Kidney epithelial cell (primary cell): Measurements from ENCODE around the gene TPK1. TPM values are rescaled to one million over a fixed set of nuclear protein-coding genes. Genes with fewer than 3 reads are reported as not detected.

Source experiments
- DNase-seq: peaks from one replicate; pipeline ENCODE4 v3.0.0-alpha.2; 2010; ENCODE audit warnings: low read depth
- H3K27me3 ChIP-seq: 2 replicates; pipeline ENCODE4 v1.6.0; 2011; ENCODE audit warnings: low read length; ENCODE audit not compliant: control insufficient read depth, insufficient read depth
- H3K36me3 ChIP-seq: 2 replicates; pipeline ENCODE4 v1.5.1; 2011; ENCODE audit warnings: low read length; ENCODE audit not compliant: control insufficient read depth, insufficient read depth
- H3K4me3 ChIP-seq: 2 replicates; pipeline ENCODE4 v1.5.1; 2011; ENCODE audit warnings: low read depth, mild to moderate bottlenecking, control low read depth, low read length
- CTCF ChIP-seq: IDR thresholded peaks from 2 replicates; pipeline ENCODE4 v1.5.1; 2011; ENCODE audit warnings: mild to moderate bottlenecking, moderate library complexity, low read length, control low read depth, inconsistent platforms; ENCODE audit not compliant: insufficient read depth, poor library complexity, severe bottlenecking
- total RNA-seq: library from RNA; depleted of rRNA; stranded (reverse); fragments of >200 nt; gene quantifications from 2 replicates; pipeline ENCODE4 v1.2.3, GENCODE V29; 2015

TPK1 gene
- total RNA-seq, 1 donor from 2014 or later, result 3.8 TPM

DNA sequence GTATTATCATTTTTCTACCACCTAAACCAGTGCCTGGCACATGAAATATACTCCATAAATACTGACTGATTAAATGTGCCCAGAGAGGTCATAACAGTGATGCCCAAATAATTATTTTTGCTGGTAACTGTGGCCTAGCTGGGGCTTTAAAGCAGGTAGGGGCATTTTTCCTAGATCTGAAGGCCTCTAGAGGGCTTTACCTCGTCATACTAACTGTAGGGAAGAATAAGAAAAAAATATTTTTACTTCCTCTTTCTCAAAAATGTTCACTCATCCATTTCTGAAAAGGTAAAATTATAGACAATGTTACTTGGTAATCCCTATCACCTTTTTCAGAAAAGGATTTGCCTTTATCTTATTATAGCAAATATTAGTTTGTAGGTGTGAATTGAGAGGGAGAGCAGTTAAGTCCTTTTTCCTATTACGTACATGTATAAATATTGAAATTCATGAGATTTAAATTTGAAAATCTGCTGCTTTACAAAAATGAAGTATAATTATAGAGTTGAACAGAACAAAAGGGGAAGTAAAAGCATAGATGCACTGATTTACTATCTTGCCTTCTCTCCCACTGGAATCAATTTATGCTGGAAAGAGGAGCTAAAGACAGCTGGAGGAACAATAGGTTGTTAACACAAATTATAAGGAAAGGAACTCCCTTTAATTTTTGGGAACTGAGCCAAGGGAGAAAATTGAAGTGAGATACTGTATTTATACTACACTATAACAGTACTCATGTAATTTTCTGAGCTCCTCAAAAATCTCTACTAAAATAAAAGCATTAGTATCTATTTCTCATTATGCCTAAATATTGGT, 360.8 kb downstream of the TPK1 start:
- no peak for TF ChIP-seq CTCF
- Histone ChIP-seq H3K36me3 (no peaks in the 10 kb centered on the region), H3K27me3 (no peaks in the 10 kb centered on the region), H3K4me3 (no peak overlapping the region)
- no peak for DNase-seq

- TF ChIP-seq CTCF, result no peak
- Histone ChIP-seq H3K27me3 (no peaks in the 10 kb centered on the region), H3K4me3 (no peak overlapping the region), H3K36me3 (no peaks in the 10 kb centered on the region)
- no peak for DNase-seq
Observed at GRCh38 chr7:144474363-144474762, 361.5 kb downstream of the TPK1 start.

DNA sequence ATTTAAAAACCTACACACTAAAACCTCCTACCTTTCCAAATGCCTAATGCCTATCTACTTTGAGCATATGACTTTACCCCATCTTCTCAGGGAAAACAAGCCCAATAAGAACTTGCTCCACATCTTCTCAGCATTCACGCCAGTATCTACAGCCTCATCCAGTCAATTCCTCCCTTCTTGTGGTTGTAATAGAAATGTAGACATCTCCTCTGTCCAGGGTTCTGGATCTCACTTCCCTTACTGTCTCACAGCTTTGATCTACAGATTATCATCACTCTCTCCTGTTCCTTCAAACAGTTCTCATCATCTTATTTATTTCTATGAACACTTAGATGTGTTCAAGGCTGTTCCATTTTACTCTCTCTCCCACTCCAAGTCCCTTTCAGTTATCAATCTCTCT, 361.9 kb downstream of the TPK1 start:
- no peak for DNase-seq
- no peaks in the 10 kb centered on the region for H3K36me3 ChIP-seq
- no peak for TF ChIP-seq CTCF

GRCh38 chr7:144470078-144470477, 365.8 kb downstream of the TPK1 start:
- H3K4me3 ChIP-seq, result no peak overlapping the region
- H3K27me3 ChIP-seq, result no peaks in the 10 kb centered on the region
- DNase-seq, result no peak
- TF ChIP-seq CTCF, result no peak
- H3K36me3 ChIP-seq, result no peaks in the 10 kb centered on the region

More for the DNA sequence above, 361.9 kb downstream of the TPK1 start:
- Histone ChIP-seq H3K27me3 (no peaks in the 10 kb centered on the region), H3K4me3 (no peak overlapping the region)

DNA sequence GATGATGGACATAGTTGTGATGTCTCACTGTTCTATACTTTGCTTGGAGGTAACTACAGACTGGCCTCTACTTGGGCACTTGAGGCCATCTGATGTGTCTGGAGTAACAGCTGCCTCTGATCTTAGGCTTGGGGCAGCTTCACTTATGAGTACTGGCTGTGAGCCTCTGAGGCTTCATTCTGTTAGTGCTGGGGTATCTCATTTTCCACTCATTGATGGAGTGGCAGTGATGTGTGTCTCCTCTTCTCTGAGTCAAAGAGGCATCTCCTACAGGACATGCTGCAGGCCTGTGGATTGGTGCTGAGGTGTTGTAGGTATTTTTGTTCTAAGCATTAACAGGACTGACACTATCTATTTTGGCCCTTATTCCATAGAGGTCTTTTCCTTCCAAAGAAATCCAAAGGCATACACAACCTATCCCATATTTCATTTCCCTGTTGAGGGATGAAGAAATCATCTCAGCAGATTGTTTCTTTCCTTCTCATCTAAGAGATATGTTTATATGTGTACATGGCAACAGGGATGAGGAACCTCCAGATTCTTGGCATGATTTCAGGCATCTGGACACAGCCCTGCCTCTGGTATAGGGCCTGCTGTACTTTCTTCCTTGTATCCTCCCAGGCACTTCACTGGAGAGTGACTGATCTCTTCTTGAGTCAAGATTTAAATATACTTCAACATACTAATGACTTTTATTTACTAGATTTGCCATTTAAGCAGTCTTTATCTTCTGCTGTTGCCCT, 366.7 kb downstream of the TPK1 start:
- Histone ChIP-seq H3K4me3 (no peak overlapping the region), H3K36me3 (no peaks in the 10 kb centered on the region), H3K27me3 (no peaks in the 10 kb centered on the region)
- no peak for DNase-seq
- TF ChIP-seq CTCF, result no peak

DNA sequence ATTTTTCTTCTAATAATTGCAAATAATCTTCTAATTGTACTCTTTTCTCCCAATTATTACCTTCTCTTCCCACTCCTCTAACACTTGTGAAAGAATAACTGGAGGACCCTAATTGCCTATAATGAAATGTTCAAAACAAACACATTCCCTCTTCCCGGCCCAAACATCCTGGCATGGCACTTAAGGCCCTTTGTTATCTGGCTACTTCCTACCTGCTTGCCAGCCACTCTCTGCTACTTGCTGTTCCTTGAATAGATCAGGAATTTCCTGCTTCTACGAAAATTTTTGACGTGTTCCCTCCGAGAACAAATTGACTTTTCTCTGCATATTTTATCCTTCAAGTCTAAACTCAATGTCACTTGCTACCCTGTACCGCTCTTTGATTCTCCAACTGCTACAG, 376.2 kb downstream of the TPK1 start:
- TF ChIP-seq CTCF, result no peak
- DNase-seq, result no peak
- Histone ChIP-seq H3K27me3 (no peaks in the 10 kb centered on the region), H3K36me3 (no peaks in the 10 kb centered on the region), H3K4me3 (no peak overlapping the region)
